Smooth muscle cell (in vitro differentiated cells): ENCODE data around the gene PAPPA2. TPM values are rescaled to one million over a fixed set of nuclear protein-coding genes. Genes with fewer than 3 reads are reported as not detected.

Experiments
- DNase-seq: peaks from one replicate; lab custom pipeline; 2025; ENCODE audit not compliant: unreplicated experiment; lab: John Stamatoyannopoulos, UW
- H2AFZ ChIP-seq: fragments of 200-600 bp; sonication (generic); 2 replicates; pipeline ENCODE4 v1.6.0; 2016; ENCODE audit warnings: antibody characterized with exemption, low read depth, mild to moderate bottlenecking
- H3F3A ChIP-seq: fragments of 200-600 bp; sonication (generic); 2 replicates; pipeline ENCODE4 v1.6.0; 2017; ENCODE audit warnings: antibody characterized with exemption, low read depth
- H3K27ac ChIP-seq: fragments of 200-600 bp; sonication (generic); 2 replicates; pipeline ENCODE4 v1.5.1; 2016; ENCODE audit warnings: low read depth, mild to moderate bottlenecking
- H3K27me3 ChIP-seq: fragments of 200-600 bp; sonication (generic); 2 replicates; pipeline ENCODE4 v1.6.1; 2016; ENCODE audit warnings: low read depth, mild to moderate bottlenecking
- H3K36me3 ChIP-seq: fragments of 200-600 bp; sonication (generic); 2 replicates; pipeline ENCODE4 v1.5.1; 2016; ENCODE audit warnings: low read depth
- H3K4me1 ChIP-seq: fragments of 200-600 bp; sonication (generic); 2 replicates; pipeline ENCODE4 v1.5.1; 2016; ENCODE audit warnings: low read depth
- H3K4me2 ChIP-seq: fragments of 200-600 bp; sonication (generic); 2 replicates; pipeline ENCODE4 v1.6.0; 2016; ENCODE audit warnings: mild to moderate bottlenecking
- H3K4me3 ChIP-seq: fragments of 200-600 bp; sonication (generic); 2 replicates; pipeline ENCODE4 v1.5.1; 2016; ENCODE audit warnings: mild to moderate bottlenecking
- H3K79me2 ChIP-seq: fragments of 200-600 bp; sonication (generic); 2 replicates; pipeline ENCODE4 v1.6.0; 2016; ENCODE audit warnings: low read depth, mild to moderate bottlenecking
- H3K9ac ChIP-seq: fragments of 200-600 bp; sonication (generic); 2 replicates; pipeline ENCODE4 v1.6.0; 2016; ENCODE audit warnings: low read depth
- H3K9me3 ChIP-seq: fragments of 200-600 bp; sonication (generic); replicated peaks from 2 replicates; pipeline ENCODE4 v1.5.1; 2016; ENCODE audit warnings: low read depth
- H4K20me1 ChIP-seq: fragments of 200-600 bp; sonication (generic); 2 replicates; pipeline ENCODE4 v1.6.0; 2016; ENCODE audit warnings: low read depth
- WGBS: methylation state at CpG from one replicate; pipeline ENCODE4 v1.1.7; 2016; ENCODE audit warnings: low lambda C conversion rate; 5-methylcytosine and 5-hydroxymethylcytosine counted together
- polyA plus RNA-seq: library from polyadenylated mRNA; unstranded; fragments of >200 nt; fragmentation: Nextera tagmentation; extraction: Ambion mirVana; gene quantifications from 2 replicates; pipeline ENCODE4 v1.2.1, GENCODE V29; 2016
- total RNA-seq: library from RNA; depleted of rRNA; stranded (reverse); fragments of >200 nt; gene quantifications from 2 replicates; pipeline ENCODE4 v1.2.3, GENCODE V29; 2014
- TF ChIP-seq, protein P1 (sequence below): fragments of 200-600 bp; sonication (generic); IDR thresholded peaks from 2 replicates; pipeline ENCODE4 v1.5.1; 2017; ENCODE audit warnings: borderline replicate concordance, mild to moderate bottlenecking, antibody characterized with exemption; ENCODE audit not compliant: insufficient read depth, poor library complexity, severe bottlenecking

PAPPA2 gene
- total and polyA plus RNA-seq, 2 experiments from 2014 or later, result 0.03 to 0.27 TPM

DNA sequence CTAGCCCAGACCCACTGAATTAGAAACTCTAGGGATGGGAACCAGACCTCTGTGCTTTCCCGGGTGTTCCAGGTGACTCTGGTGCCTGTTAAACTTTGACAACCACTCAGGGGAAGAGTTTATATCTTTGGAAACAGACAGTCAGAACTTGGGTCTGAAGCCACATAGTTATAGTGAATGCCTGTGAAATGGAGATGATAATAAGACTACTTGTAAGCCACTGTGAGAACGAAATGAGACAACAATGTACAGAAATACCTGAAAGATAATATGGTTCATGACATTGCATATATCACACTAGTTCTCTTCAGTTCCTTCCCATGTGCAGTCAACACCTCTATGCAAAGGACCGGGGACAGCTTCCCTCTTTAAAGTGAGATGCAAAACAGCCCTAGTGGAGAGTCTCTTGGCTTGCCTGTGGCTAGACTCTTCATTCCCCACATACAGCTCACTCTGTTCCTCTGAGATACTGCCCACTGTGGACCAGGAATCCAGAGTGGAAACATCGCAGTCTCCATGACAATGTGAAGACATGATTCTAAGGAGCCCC, 414.1 kb downstream of the PAPPA2 start:
- no peaks in the 10 kb centered on the region for H4K20me1 ChIP-seq
- H3K4me2 ChIP-seq, result no peak overlapping the region
- no peak for DNase-seq
- peaks cover 7% of the 10 kb centered on the region for H3K4me1 ChIP-seq
- no peak overlapping the region for H3K4me3 ChIP-seq
- H3F3A ChIP-seq, result no peaks in the 10 kb centered on the region
- H3K9me3 ChIP-seq, result no peaks in the 10 kb centered on the region
- peaks cover 48% of the 10 kb centered on the region for H3K27me3 ChIP-seq
- no peak overlapping the region for H2AFZ ChIP-seq
- H3K79me2 ChIP-seq, result no peaks in the 10 kb centered on the region
- no peaks in the 10 kb centered on the region for H3K36me3 ChIP-seq
- no peak overlapping the region for H3K27ac ChIP-seq
- H3K9ac ChIP-seq, result no peak overlapping the region
- WGBS, result 88% methylated on average over 4 of the region's 4 CpGs
- TF ChIP-seq, protein P1, sequence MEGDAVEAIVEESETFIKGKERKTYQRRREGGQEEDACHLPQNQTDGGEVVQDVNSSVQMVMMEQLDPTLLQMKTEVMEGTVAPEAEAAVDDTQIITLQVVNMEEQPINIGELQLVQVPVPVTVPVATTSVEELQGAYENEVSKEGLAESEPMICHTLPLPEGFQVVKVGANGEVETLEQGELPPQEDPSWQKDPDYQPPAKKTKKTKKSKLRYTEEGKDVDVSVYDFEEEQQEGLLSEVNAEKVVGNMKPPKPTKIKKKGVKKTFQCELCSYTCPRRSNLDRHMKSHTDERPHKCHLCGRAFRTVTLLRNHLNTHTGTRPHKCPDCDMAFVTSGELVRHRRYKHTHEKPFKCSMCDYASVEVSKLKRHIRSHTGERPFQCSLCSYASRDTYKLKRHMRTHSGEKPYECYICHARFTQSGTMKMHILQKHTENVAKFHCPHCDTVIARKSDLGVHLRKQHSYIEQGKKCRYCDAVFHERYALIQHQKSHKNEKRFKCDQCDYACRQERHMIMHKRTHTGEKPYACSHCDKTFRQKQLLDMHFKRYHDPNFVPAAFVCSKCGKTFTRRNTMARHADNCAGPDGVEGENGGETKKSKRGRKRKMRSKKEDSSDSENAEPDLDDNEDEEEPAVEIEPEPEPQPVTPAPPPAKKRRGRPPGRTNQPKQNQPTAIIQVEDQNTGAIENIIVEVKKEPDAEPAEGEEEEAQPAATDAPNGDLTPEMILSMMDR, result no peak

DNA sequence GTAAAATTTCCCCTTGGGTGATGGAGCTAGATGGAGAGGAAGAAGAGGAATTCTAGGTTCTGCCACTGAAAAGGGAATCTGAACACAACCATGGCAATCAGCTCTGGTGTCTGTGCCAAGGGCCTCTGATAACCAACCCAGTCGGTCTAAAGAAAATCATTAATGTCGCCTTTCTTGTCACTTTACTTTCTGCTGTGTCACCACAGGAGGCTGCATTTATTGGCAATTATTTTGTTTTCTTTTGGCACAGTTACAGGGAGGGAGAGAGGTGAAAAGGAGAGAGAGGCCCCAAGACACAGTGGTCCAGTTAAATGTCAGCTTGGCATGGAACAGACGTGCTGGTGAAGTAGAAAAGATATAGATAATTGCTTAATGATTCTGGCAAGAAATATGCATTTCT, 414.6 kb downstream of the PAPPA2 start:
- peaks cover 52% of the 10 kb centered on the region for H3K27me3 ChIP-seq
- WGBS, result 79% methylated on average over 3 of the region's 3 CpGs
- TF ChIP-seq, protein P1, result no peak
- no peak overlapping the region for H2AFZ ChIP-seq
- DNase-seq, result no peak
- no peaks in the 10 kb centered on the region for H3F3A ChIP-seq
- no peaks in the 10 kb centered on the region for H3K79me2 ChIP-seq
- no peaks in the 10 kb centered on the region for H3K9me3 ChIP-seq
- H3K27ac ChIP-seq, result no peak overlapping the region
- no peaks in the 10 kb centered on the region for H3K36me3 ChIP-seq
- no peaks in the 10 kb centered on the region for H4K20me1 ChIP-seq
- H3K9ac ChIP-seq, result no peak overlapping the region
- peaks cover 7% of the 10 kb centered on the region for H3K4me1 ChIP-seq
- H3K4me2 ChIP-seq, result no peak overlapping the region
- no peak overlapping the region for H3K4me3 ChIP-seq

- Histone ChIP-seq H3F3A (no peaks in the 10 kb centered on the region), H3K27ac (no peak overlapping the region), H3K4me1 (peaks cover 7% of the 10 kb centered on the region), H3K4me3 (no peak overlapping the region), H3K36me3 (no peaks in the 10 kb centered on the region), H2AFZ (no peak overlapping the region), H3K4me2 (no peak overlapping the region), H3K27me3 (peaks cover 52% of the 10 kb centered on the region), H3K79me2 (no peaks in the 10 kb centered on the region), H3K9ac (no peak overlapping the region), H4K20me1 (no peaks in the 10 kb centered on the region), H3K9me3 (no peaks in the 10 kb centered on the region)
- no peak for DNase-seq
- TF ChIP-seq, protein P1, result no peak
- WGBS, result 74% methylated on average over 12 of the region's 12 CpGs
These were observed 416.0 kb downstream of the PAPPA2 start for GRCh38 chr1:176878750-176879536.
